ENCODE measurements around the gene PRXL2C.

DNA sequence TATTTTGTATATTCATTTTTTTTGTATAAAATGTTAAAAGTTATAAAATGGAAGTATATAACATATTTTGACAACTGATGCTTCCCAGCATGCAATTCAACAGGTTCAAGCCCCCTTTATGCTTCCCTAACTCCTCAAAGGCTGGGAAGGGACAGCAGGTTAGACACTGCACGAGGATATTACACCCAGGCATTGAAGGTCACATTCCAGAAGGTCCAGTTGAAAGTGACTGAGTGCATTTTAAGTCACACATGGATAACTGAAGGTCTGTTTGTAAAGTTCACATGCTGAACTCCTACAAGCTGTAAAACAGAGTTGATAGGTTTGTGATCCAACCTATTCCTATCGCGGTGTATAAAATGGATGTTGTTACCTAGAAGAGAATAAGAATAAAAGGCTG is 13.6 kb downstream of the PRXL2C start:
- TF ChIP-seq, protein P1, sequence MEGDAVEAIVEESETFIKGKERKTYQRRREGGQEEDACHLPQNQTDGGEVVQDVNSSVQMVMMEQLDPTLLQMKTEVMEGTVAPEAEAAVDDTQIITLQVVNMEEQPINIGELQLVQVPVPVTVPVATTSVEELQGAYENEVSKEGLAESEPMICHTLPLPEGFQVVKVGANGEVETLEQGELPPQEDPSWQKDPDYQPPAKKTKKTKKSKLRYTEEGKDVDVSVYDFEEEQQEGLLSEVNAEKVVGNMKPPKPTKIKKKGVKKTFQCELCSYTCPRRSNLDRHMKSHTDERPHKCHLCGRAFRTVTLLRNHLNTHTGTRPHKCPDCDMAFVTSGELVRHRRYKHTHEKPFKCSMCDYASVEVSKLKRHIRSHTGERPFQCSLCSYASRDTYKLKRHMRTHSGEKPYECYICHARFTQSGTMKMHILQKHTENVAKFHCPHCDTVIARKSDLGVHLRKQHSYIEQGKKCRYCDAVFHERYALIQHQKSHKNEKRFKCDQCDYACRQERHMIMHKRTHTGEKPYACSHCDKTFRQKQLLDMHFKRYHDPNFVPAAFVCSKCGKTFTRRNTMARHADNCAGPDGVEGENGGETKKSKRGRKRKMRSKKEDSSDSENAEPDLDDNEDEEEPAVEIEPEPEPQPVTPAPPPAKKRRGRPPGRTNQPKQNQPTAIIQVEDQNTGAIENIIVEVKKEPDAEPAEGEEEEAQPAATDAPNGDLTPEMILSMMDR (conservative IDR thresholded peaks at IDR 0.05; ENCODE audit: low read length): no peak
- TF ChIP-seq EZH2phosphoT487 (IDR thresholded peaks at IDR 0.05; ENCODE audit: borderline replicate concordance): no peak

All from Loucy (cell line).